Activated CD4-positive, alpha-beta T cell treated with anti-CD3 and anti-CD28 coated beads, Interleukin-2, amount 10 ng/mL, durations not matched to agents 7 days and 5 days (primary cell): Measurements from ENCODE around the gene WFIKKN1. TPM values are rescaled to one million over a fixed set of nuclear protein-coding genes. Genes with fewer than 3 reads are reported as not detected.

Source experiments
- CTCF ChIA-PET: fragments of 350-600 bp; sonication (Branson Sonifier 250); formaldehyde crosslinking; loops from one replicate; lab custom pipeline; 2021; ENCODE audit warnings: antibody characterized with exemption; lab: Charles Lee
- POLR2A ChIA-PET: fragments of 350-600 bp; sonication (Branson Sonifier 250); formaldehyde crosslinking; loops from one replicate; lab custom pipeline; 2021; ENCODE audit warnings: antibody characterized with exemption; lab: Charles Lee
- DNase-seq: peaks from one replicate; pipeline ENCODE4 v3.0.0-alpha.2; 2020
- H3K27ac Mint-ChIP-seq: one replicate; pipeline ENCODE4 v1.8.0; 2021; ENCODE audit warnings: mild to moderate bottlenecking, moderate library complexity, mixed read lengths
- H3K27me3 Mint-ChIP-seq: one replicate; pipeline ENCODE4 v1.8.0; 2021; ENCODE audit warnings: mixed read lengths
- H3K36me3 Mint-ChIP-seq: one replicate; pipeline ENCODE4 v1.8.0; 2021; ENCODE audit warnings: low read depth, mixed read lengths
- H3K4me1 Mint-ChIP-seq: one replicate; pipeline ENCODE4 v1.8.0; 2021; ENCODE audit warnings: mixed read lengths
- H3K4me3 Mint-ChIP-seq: one replicate; pipeline ENCODE4 v1.8.0; 2021; ENCODE audit warnings: mild to moderate bottlenecking, moderate library complexity, mixed read lengths
- H3K9me3 Mint-ChIP-seq: one replicate; pipeline ENCODE4 v1.8.0; 2021; ENCODE audit warnings: mixed read lengths
- total RNA-seq, 2 experiments: library from RNA; stranded (reverse); gene quantifications; one replicate each; pipeline ENCODE4 v1.2.3, GENCODE V29; 2021

Gene WFIKKN1
- total RNA-seq, 2 experiments from 2014 or later = 1.8 to 2.7 TPM

DNA sequence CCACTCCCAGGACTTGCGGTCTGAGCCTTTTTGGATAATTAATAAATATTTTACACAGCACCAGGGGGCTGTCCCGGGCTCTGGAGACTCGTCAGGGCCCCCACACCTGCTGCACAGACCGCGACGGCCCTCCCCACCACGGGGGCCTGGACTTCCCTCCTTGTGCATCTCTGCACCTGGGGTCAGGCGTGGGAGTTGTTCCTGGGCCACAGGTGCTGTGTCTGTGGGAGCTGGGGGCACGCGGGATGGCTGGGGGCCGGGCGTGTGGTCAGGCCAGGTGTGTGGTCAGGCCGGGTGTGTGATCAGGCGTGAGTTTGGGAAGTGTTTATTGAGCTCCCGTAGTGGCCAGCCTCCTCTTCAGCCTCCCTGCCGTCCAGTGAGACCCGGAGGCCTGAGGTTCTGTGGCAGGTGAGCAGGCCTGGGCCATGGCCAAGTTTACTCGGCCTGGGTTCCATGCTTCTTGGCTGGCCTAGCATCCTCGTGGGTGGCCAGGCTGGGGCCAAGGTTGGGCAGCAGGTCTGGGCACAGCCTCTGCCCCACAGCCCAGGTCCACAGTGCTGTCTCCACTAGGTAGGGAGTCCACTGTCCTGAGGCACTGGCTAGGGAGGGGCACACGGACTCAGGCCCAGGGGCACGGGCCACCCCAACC, 47.5 kb downstream of the WFIKKN1 start:
- no peak for DNase-seq
- Mint-ChIP-seq H3K27ac (no peak overlapping the region), H3K9me3 (no peaks in the 10 kb centered on the region), H3K4me1 (peaks cover 33% of the 10 kb centered on the region), H3K27me3 (peaks cover 3% of the 10 kb centered on the region), H3K36me3 (peaks cover 13% of the 10 kb centered on the region), H3K4me3 (peak overlapping the region; percentile 67)
- POLR2A ChIA-PET = no interaction called here
- CTCF ChIA-PET = interaction anchor here (0.7 to 2.9 kb wide), 5 partner anchors 8 to 106 kb away, joined by 3 to 9 read pairs (median 4); partner anchors contain the start of gene RHOT2

DNA sequence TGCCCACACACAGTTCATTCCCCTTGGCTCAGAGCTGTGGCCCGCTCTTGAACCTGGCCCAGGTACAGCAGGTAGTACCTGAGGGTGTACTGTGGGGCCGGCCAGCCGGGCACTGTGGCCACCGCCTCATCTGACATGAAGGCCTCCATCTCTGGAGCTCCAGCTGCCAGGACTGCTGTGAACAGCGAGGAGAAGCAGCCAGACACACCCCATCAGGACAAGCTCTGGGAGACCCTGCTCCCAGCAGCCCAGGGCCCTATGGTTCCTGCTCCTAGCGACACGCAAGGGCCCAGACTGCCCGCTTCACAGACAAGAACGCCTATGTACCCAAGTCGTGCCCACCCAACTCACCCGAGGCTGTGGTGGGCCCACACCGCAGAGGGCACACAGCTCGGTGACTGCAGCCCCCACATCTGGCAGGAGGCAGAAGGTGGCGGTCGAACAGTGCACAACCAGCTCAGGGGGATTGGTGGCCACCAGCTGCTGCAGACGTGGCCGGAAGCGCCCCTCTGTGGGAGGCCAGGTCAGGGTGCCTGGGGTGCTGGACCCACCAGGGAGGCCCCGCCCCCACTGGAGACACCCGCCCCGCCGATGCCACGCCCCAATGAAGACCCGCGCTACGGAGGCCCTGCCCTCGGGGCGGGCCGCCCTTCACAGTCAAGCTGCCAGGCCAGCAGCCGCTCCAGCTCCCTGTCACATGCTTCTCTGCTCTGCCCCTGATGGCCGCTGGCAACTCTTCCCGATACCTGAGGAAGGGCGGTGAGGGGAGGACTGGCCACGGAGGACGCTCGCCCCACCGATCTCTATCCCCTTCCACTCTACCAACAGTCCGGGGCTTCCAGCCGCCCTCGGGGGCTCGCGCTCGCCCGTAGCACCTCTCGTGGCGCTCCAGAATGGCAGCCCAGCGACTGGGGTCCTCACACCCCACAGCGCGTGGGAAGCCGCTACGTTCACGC, 48.4 kb downstream of the WFIKKN1 start:
- peaks cover 13% of the 10 kb centered on the region for H3K36me3 Mint-ChIP-seq
- no peaks in the 10 kb centered on the region for H3K9me3 Mint-ChIP-seq
- H3K4me3 Mint-ChIP-seq = peak overlapping the region; percentile 68
- H3K4me1 Mint-ChIP-seq = peaks cover 36% of the 10 kb centered on the region
- CTCF ChIA-PET = interaction anchor here (0.7 to 2.9 kb wide), 5 partner anchors 9 to 105 kb away, joined by 3 to 9 read pairs (median 4); partner anchors contain the start of gene RHOT2
- peak overlapping the region; percentile 13 for H3K27ac Mint-ChIP-seq
- peak; percentile 55 for DNase-seq
- POLR2A ChIA-PET = interaction anchor here (1.1 kb wide), 1 partner anchor 11 kb away, joined by 3 read pairs; the partner anchor contains the start of gene RHOT2
- peaks cover 3% of the 10 kb centered on the region for H3K27me3 Mint-ChIP-seq

GRCh38 chr16:679814-680624, 49.2 kb downstream of the WFIKKN1 start, which contains the start of gene STUB1:
Gene STUB1 (plus strand): TSS chr16:680410. CDS start chr16:680526, 116 bp downstream.
- H3K27me3 Mint-ChIP-seq = peaks cover 3% of the 10 kb centered on the region
- peaks cover 37% of the 10 kb centered on the region for H3K4me1 Mint-ChIP-seq

DNA sequence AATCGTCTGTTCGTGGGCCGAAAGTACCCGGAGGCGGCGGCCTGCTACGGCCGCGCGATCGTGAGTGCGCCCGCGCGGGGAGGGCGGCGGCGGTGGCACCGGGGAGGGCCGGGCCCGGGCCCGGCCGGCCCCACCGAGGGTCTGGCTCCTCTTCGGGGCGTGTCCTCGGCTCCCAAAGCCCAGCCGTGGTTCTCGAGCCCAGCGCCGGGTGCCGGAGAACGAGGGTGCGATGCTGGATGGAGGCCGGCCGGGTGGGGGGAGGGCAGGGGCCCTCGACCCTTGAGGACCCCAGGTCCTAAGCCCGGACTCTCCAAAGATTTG, 49.8 kb downstream of the WFIKKN1 start:
- CTCF ChIA-PET = interaction anchor here (0.5 to 2.9 kb wide), 6 partner anchors 9 to 63 kb away, joined by 3 to 9 read pairs (median 4); partner anchors contain the start of genes RHOT2 and WDR24
- DNase-seq = no peak
- Mint-ChIP-seq H3K4me3 (peak overlapping the region; percentile 72), H3K9me3 (no peaks in the 10 kb centered on the region), H3K36me3 (peaks cover 13% of the 10 kb centered on the region), H3K27me3 (no peaks in the 10 kb centered on the region), H3K4me1 (peaks cover 35% of the 10 kb centered on the region), H3K27ac (peak overlapping the region; percentile 9)
- POLR2A ChIA-PET = interaction anchor here (0.7 kb wide), 1 partner anchor 127 kb away, joined by 4 read pairs; no protein-coding TSS in a partner anchor

More at GRCh38 chr16:679814-680624, 49.2 kb downstream of the WFIKKN1 start, which contains the start of gene STUB1:
- Mint-ChIP-seq H3K36me3 (peaks cover 13% of the 10 kb centered on the region), H3K9me3 (no peaks in the 10 kb centered on the region), H3K4me3 (peak within 1 kb of the TSS; percentile 78), H3K27ac (peak within 1 kb of the TSS; percentile 85)
- ChIA-PET CTCF (interaction anchor here (0.5 to 2.9 kb wide), 6 partner anchors 10 to 64 kb away, joined by 3 to 9 read pairs (median 4); partner anchors contain the start of gene RHOT2), POLR2A (interaction anchor here (0.7 to 1.1 kb wide), 2 partner anchors 12 to 127 kb away, joined by 3 to 4 read pairs; partner anchors contain the start of gene RHOT2)
- DNase-seq = peak; percentile 87

- Mint-ChIP-seq H3K27me3 (no peaks in the 10 kb centered on the region), H3K9me3 (no peaks in the 10 kb centered on the region), H3K27ac (peak overlapping the region; percentile 48), H3K4me3 (peak overlapping the region; percentile 72), H3K36me3 (peaks cover 15% of the 10 kb centered on the region), H3K4me1 (peaks cover 40% of the 10 kb centered on the region)
- POLR2A ChIA-PET = no interaction called here
- CTCF ChIA-PET = interaction anchor here (0.5 to 2.9 kb wide), 5 partner anchors 9 to 62 kb away, joined by 3 to 9 read pairs (median 4); partner anchors contain the start of genes RHOT2 and WDR24
- DNase-seq = no peak
Observed at GRCh38 chr16:680967-681745, 50.4 kb downstream of the WFIKKN1 start.

DNA sequence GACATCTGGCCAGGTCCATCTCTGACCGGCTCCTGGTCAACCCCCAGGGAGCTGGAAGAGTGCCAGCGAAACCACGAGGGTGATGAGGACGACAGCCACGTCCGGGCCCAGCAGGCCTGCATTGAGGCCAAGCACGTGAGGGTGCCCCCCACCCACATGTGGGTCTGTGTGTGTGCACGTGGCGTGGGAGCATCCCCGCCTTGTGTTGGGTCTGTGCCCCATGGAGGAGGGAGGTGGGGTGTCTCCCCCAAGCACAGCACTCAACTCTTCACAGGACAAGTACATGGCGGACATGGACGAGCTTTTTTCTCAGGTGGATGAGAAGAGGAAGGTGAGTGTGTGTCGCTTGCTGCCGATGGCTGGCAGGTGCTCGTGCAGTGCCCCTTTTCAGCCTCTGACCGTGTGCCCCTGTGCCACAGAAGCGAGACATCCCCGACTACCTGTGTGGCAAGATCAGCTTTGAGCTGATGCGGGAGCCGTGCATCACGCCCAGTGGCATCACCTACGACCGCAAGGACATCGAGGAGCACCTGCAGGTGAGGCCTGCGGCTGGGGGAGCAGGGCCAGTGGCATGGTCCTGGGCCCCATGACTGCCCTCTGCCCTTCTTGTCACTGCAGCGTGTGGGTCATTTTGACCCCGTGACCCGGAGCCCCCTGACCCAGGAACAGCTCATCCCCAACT, 51.1 kb downstream of the WFIKKN1 start:
- Mint-ChIP-seq H3K4me3 (peak overlapping the region; percentile 72), H3K27me3 (no peaks in the 10 kb centered on the region), H3K9me3 (no peaks in the 10 kb centered on the region), H3K4me1 (peaks cover 39% of the 10 kb centered on the region), H3K27ac (peak overlapping the region; percentile 48), H3K36me3 (peaks cover 18% of the 10 kb centered on the region)
- ChIA-PET POLR2A (no interaction called here), CTCF (interaction anchor here (1.1 to 2.4 kb wide), 2 partner anchors 8 to 14 kb away, joined by 4 to 9 read pairs; partner anchors contain the start of genes RHOT2 and WDR24)
- no peak for DNase-seq

DNA sequence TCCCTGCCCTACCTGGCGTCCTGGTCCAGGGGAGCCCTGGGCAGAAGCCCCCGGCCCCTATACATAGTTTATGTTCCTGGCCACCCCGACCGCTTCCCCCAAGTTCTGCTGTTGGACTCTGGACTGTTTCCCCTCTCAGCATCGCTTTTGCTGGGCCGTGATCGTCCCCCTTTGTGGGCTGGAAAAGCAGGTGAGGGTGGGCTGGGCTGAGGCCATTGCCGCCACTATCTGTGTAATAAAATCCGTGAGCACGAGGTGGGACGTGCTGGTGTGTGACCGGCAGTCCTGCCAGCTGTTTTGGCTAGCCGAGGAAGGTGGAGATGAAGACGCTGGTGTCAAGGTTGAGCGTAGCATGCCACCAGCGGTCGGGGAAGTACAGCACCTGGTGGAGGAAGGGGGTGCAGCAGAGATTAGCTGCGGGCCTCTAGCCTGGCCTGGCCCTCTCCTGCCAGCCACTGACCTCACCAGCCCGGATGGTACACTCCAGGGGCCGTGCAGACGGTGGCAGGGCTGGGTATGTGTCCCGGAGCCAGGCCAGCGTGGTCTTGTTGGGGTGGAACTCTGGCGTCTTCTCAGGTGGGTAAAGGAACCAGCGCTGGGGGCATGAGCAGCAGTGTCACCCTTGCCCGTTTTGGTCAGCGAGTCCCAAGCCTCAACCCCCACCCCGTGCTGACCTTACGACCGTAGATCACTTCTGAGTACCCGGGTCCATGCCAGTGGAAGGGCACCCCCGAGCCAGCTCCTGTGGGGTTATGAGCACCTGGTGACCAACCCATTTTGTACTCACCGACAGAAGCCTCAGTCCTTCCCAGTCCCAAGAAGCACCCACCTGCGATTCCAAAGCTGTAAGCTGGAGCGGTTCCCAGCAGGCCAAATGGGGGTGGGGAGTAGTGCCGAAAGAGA, 52.0 kb downstream of the WFIKKN1 start:
- H3K9me3 Mint-ChIP-seq = no peaks in the 10 kb centered on the region
- CTCF ChIA-PET = interaction anchor here (1.2 kb wide), 1 partner anchor 15 kb away, joined by 4 read pairs; the partner anchor contains the start of gene RHOT2
- H3K36me3 Mint-ChIP-seq = peaks cover 18% of the 10 kb centered on the region
- H3K4me3 Mint-ChIP-seq = peak overlapping the region; percentile 72
- H3K4me1 Mint-ChIP-seq = peaks cover 41% of the 10 kb centered on the region
- DNase-seq = no peak
- H3K27ac Mint-ChIP-seq = peak overlapping the region; percentile 66
- POLR2A ChIA-PET = no interaction called here
- H3K27me3 Mint-ChIP-seq = no peaks in the 10 kb centered on the region

- ChIA-PET CTCF (interaction anchor here (1.2 to 1.4 kb wide), 2 partner anchors 10 to 16 kb away, joined by 4 read pairs; partner anchors contain the start of gene RHOT2), POLR2A (no interaction called here)
- H3K9me3 Mint-ChIP-seq = no peaks in the 10 kb centered on the region
- peak overlapping the region; percentile 72 for H3K4me3 Mint-ChIP-seq
- no peak for DNase-seq
- no peaks in the 10 kb centered on the region for H3K27me3 Mint-ChIP-seq
- H3K27ac Mint-ChIP-seq = peak overlapping the region; percentile 66
- H3K36me3 Mint-ChIP-seq = peaks cover 18% of the 10 kb centered on the region
- peaks cover 41% of the 10 kb centered on the region for H3K4me1 Mint-ChIP-seq
Observed at GRCh38 chr16:683396-684070, 52.7 kb downstream of the WFIKKN1 start.
